GM12892 (cell line): ENCODE data around the gene IFNA8.

Experiments used
- DNase-seq: peaks from one replicate; pipeline ENCODE4 v3.0.0; 2011; ENCODE audit not compliant: insufficient read length
- FAIRE-seq: peaks from 2 replicates; lab custom pipeline; 2011; peaks lifted over from hg19 to GRCh38; lab: Jason Lieb, UNC
- POLR2A ChIP-seq: IDR thresholded peaks from 2 replicates; pipeline ENCODE4 v1.6.1; 2011; ENCODE audit warnings: low read depth, low read length, control low read depth
- POLR2AphosphoS5 ChIP-seq: IDR thresholded peaks from 2 replicates; pipeline ENCODE4 v1.6.1; 2011; ENCODE audit warnings: low read depth, low read length, control low read depth
- TAF1 ChIP-seq: IDR thresholded peaks from 2 replicates; pipeline ENCODE4 v1.6.1; 2011; ENCODE audit warnings: low read depth, mild to moderate bottlenecking, control low read depth, low read length, borderline replicate concordance

IFNA8 gene

DNA sequence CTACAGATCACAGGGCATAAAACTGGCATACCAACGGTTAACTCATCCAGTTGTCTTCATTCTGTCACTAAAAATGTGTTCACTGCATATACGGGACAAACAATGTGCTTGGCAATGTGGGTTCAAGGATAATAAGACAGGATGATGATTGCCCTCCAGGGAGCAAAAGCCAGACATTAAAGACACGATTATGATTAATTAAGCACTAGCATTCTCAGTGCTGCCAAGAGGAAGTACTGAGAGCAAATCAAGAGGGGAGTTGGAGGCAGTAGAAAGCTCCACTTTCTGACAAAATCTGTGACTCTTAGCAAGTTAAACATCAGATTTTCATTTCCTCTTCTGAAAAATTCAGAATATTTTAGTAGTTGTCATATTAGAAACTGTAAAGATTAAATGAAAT is 9.0 kb upstream of the IFNA8 start:
- no peak for TF ChIP-seq TAF1
- no peak for TF ChIP-seq POLR2AphosphoS5
- no peak for TF ChIP-seq POLR2A
- DNase-seq = no peak
- no peak for FAIRE-seq

DNA sequence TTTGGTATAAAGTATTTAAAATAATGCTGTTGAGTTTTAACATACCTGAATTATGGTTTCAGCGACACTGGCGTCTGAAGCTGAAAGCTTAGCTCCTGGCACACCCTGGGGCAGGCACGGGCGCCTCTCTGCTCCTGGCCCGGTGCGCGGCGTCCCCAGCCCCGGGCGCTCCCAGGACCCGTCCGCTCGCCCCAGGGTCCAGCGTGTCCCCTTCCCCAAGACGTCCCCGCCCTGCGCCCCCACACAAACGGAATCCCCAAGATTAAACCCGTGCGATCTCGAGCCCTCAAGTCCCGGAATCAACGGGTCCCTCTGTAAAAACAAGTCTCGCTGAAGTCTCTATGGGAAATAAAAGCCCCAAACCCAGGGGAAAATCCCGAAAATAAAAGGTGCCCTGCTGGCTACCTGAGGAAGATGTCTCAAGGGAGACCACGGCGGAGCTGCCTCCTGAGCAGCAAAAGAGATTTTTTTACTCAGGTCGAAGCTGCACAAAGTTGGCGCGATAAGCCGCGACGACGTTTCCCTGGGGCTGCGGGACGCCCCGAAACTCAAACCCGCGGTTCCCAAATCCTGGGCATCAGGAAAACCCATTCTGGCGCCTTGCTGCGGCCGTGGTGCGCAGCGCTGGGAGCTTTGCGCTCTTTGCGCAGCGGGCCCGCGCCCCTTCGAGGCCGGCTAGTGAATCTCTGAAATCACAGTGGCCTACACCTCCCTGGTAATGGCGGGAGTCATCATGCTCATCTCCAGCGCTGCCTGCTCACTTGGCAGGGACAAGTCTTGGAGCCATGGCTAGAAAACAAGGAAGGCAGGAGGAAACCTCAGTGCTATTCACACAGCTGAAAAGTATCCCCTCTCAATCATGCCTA is 6.3 kb upstream of the IFNA8 start:
- DNase-seq = peak; percentile 1
- no peak for FAIRE-seq
- no peak for TF ChIP-seq POLR2A
- TF ChIP-seq POLR2AphosphoS5 = no peak
- TF ChIP-seq TAF1 = no peak

DNA sequence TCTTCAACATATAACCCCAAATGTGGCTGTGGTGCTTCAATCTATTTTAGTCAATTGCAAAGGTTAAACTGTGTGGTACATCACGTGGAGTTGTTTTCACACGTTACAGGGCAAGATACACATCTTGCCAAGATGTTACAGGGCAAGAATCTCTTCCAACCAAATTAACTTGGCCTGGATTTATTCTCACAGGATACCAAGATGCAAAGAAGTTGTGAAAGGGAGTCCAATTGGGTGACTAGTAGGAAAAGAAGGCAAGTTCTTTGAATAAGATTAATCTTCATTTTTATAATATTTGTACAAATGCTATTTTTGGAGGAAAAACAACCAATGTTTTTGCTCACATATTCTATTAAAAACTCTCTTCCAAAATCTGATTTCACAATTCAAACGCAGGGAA is 4.8 kb upstream of the IFNA8 start:
- DNase-seq (no peak), FAIRE-seq (no peak)
- no peak for TF ChIP-seq POLR2AphosphoS5
- no peak for TF ChIP-seq TAF1
- no peak for TF ChIP-seq POLR2A

DNA sequence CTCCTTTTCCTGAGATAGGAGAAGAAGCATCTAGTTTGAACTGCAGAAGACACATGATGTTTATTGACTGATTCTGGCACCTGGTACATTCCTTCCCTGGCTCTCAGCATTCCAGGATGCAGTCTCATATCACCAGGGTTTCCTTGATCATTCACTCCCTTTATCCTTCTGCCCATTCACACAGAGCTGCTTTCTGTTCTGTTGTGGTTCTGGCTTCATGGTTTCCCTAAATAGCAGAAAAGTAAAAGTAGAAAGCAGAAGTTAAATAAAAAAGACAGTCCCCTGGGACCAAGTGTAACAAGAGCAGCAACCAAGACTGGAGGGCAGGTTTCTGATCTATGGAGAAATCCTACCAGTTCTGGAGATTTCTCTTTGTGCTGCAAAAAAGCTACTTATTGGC is 3.2 kb downstream of the IFNA8 start:
- TF ChIP-seq TAF1 = no peak
- no peak for TF ChIP-seq POLR2AphosphoS5
- no peak for TF ChIP-seq POLR2A
- no peak for DNase-seq
- no peak for FAIRE-seq

DNA sequence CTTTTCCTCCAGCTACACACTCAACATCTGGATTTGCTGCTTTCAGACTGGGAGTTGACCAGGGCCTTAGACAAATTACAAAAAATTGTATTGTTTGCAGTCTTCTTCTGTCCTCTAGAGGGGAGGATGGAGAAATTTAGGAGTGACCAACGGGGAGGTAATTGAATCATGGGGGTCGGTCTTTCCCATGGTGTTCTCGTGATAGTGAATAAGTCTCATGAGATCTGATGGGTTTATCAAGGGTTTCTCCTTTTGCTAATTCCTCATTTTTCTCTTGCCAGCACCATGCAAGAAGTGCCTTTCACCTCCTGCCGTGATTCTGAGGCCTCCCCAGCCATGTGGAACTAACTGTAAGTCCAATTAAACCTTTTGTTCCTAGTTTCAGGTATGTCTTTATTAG is 4.2 kb downstream of the IFNA8 start:
- FAIRE-seq (no peak), DNase-seq (no peak)
- TF ChIP-seq POLR2AphosphoS5 (no peak), POLR2A (no peak), TAF1 (no peak)

DNA sequence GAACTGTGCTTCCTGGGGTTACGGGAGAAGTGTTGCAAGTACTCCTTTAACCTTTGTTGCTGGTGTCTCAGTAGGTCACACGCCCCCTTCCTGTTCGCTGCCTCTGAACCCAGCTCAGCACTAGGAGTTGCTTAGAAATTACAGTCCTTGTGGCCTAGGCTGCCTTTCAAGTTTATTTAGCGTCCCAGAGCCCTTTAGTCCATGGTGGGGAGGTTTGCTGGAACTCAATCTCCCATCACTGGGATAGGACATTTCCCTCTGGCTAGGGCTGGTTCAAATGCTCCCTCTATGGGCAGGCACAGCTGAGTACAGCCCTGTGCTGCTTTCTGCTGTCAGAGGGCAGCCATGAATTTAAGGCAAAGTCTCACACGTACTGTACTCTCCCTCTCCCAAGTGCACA is 4.7 kb downstream of the IFNA8 start:
- TF ChIP-seq POLR2AphosphoS5 (no peak), TAF1 (no peak), POLR2A (no peak)
- FAIRE-seq = no peak
- no peak for DNase-seq

DNA sequence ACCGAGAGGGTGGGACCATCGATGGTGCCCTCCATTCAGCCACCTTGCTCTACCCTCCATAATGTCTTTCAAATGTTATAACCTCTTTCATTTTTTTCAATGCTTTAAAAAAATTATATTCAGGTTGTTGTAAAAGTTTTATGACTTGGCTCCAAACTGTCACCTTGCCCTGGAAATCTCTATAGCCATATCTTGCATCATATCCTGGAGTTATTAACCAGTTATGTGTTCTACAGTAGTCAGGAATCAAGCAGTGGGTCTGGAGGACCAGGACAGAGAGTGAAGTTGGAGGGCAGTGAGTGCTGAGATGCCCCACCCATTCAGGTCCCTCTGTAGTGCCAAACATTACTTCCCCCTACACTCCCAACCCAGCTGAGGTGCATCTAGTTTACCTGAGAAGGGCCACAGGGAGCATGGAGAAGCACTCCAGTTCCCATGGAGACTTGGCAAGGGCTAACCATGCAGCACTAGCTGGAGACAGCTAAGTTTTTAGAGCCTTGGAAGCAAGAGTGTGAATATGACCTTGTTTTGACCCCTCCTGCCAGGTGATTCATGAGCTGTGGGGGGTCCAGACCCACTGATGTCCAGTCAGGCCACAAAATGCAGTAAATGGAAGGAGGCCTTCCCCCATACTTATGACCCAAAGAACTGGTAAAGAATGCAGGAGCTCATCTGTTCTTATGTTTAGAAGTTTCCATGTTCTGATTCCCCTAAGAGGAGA is 5.5 kb downstream of the IFNA8 start:
- FAIRE-seq (no peak), DNase-seq (no peak)
- no peak for TF ChIP-seq POLR2A
- TF ChIP-seq TAF1 = no peak
- no peak for TF ChIP-seq POLR2AphosphoS5

DNA sequence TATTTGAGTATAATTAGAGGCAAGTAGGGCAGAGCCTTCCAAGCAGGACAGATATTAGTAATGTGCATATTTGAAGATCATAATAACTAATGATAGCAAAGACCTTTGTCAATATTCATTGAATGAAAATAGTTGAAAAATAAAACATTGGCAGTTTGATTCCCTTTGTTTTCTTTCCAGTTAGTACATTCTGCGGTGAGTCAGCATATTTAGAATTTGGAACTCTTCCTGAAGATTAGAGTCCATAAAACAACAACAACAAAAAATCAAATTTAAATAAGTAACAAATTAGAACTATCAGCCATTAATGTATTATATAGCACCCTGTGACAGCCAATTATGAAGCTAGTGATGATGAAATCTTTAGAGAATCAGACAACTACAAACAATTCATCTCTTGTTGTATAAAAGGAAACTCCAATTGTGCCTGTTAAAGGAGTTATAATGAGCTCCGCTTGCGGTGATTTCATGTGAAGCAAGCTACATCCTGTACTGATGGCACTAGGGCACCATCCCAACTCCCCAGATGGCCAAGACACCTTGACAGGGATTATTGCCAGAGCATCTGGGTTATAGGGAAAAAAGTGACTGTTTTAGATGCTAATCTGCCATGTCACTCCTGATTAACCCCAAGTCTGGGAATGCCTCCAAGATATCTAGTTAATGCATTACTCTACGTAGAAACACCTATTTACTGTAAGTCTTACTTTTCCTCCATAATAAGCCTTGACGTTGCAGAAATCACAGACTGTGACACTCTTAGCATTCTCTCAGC is 6.8 kb downstream of the IFNA8 start:
- FAIRE-seq (no peak), DNase-seq (no peak)
- TF ChIP-seq POLR2A (no peak), POLR2AphosphoS5 (no peak), TAF1 (no peak)

DNA sequence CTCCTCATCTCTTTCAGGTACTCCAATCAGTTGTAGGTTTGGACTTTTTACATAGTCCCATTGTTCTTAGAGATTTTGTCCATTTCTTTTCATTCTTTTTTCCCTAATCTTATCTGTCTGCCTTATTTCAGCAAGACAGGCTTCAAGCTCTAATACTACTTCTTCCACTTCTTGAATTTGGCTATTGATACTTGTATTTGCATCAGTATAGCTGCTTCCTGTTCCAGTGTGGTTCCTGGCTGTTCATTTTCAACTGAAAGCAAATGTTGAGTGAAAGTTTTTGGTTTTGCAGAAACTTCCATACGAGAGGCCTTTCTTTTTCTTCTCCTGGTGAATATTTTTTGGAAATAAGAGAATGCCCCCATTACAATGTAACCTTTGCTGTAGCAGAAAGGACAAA is 19.3 kb downstream of the IFNA8 start:
- no peak for TF ChIP-seq TAF1
- TF ChIP-seq POLR2A = no peak
- TF ChIP-seq POLR2AphosphoS5 = no peak
- no peak for FAIRE-seq
- no peak for DNase-seq

DNA sequence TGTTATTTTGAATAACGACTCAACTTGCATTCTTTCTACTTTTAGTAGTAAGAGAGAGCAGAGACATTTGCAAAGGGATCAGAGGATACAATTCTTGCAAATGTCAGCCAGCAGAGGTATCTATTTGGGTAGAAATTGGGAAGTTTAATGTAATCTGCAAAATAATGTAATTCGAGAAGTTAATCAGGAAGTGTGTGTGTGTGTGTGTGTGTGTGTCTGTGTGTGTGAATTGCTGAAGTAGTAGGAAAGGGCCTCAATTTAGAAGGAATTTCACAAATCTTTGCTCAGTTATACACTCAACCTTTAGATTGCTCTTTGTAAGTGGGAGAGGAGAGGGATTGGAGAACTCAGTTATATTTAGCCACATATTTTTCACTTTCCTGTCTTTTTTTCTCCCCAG is 20.3 kb downstream of the IFNA8 start:
- FAIRE-seq = peak; percentile 57
- no peak for DNase-seq

DNA sequence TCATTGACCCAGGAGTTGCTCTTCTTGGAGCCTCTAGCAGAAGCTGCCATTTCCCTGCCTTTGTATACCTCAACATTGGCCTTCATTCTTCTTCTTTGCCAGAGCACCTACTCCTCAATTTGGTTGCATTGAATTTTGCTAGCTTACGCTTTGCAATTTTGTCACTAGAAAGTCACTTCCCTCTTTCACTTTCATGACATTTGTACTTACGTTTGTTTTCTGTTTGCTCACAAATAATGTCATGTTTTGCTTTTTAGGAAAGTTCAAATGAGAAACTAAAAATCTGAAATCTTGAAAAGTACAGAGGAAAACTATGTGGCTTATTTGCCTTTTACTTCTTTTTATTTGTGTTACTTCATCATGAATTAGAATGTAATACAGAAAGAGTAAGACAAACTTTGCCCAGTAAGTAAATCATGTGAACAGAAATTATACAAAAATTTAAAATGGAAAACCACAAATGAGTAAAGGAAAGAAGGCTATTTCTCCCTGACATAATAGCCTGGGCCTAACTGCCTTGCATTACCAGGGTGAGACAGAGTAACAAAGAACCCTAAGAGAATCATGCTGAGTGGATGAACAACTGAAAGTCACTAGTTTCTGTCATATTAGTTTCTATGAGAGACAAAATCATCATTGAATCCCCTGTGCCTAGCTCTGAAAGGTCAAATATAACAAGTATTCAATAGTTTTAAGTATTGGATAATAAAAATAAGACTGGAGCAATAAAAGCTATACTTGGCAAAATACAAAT is 23.9 kb downstream of the IFNA8 start:
- FAIRE-seq = peak; percentile 79

More for the DNA sequence above, 20.3 kb downstream of the IFNA8 start:
- TF ChIP-seq TAF1 = no peak
- no peak for TF ChIP-seq POLR2A

More for the DNA sequence above, 23.9 kb downstream of the IFNA8 start:
- TF ChIP-seq POLR2A = no peak
- TF ChIP-seq POLR2AphosphoS5 = no peak
- TF ChIP-seq TAF1 = no peak
- no peak for DNase-seq
